ENCODE results near the gene CD151.

CD151 gene

GRCh38 chr11:791658-792534 lies 40.9 kb upstream of the CD151 start:
- Histone ChIP-seq H3K9ac (ENCODE audit: low read depth in 1 of 2, low read length in 2 of 2) (no peak overlapping the region), H3K36me3 (ENCODE audit: control insufficient read depth in 1 of 2, insufficient read depth in 2 of 2, low read length in 2 of 2) (peaks cover 0 to 4% of the 10 kb centered on the region in 2 donors), H3K9me3 (ENCODE audit: control insufficient read depth in 1 of 2, low read length in 2 of 2) (no peaks in the 10 kb centered on the region), H3K4me1 (ENCODE audit: control insufficient read depth in 1 of 2, insufficient read depth in 2 of 2, low read length in 2 of 2) (peaks cover 16 to 28% of the 10 kb centered on the region in 2 donors), H3K4me3 (ENCODE audit: low read depth in 1 of 2, low read length in 2 of 2) (no peak overlapping the region), H3K27ac (ENCODE audit: low read depth, low read length) (no peak overlapping the region), H3K27me3 (ENCODE audit: control insufficient read depth in 1 of 2, insufficient read depth in 2 of 2, low read length in 2 of 2) (peaks cover 9 to 11% of the 10 kb centered on the region in 2 donors)

- Histone ChIP-seq H3K9me3 (ENCODE audit: control insufficient read depth in 1 of 2, low read length in 2 of 2) (no peaks in the 10 kb centered on the region), H3K36me3 (ENCODE audit: control insufficient read depth in 1 of 2, insufficient read depth in 2 of 2, low read length in 2 of 2) (peaks cover 0 to 4% of the 10 kb centered on the region in 2 donors), H3K9ac (ENCODE audit: low read depth in 1 of 2, low read length in 2 of 2) (no peak overlapping the region), H3K27me3 (ENCODE audit: control insufficient read depth in 1 of 2, insufficient read depth in 2 of 2, low read length in 2 of 2) (peaks cover 9 to 11% of the 10 kb centered on the region in 2 donors), H3K4me1 (ENCODE audit: control insufficient read depth in 1 of 2, insufficient read depth in 2 of 2, low read length in 2 of 2) (peaks cover 19 to 34% of the 10 kb centered on the region in 2 donors), H3K27ac (ENCODE audit: low read depth, low read length) (no peak overlapping the region), H3K4me3 (ENCODE audit: low read depth in 1 of 2, low read length in 2 of 2) (no peak overlapping the region)
Observed at GRCh38 chr11:792535-792821, 40.3 kb upstream of the CD151 start.

GRCh38 chr11:792873-793272 lies 39.9 kb upstream of the CD151 start:
- Histone ChIP-seq H3K27ac (ENCODE audit: low read depth, low read length) (no peak overlapping the region), H3K4me1 (ENCODE audit: control insufficient read depth in 1 of 2, insufficient read depth in 2 of 2, low read length in 2 of 2) (peaks cover 19 to 34% of the 10 kb centered on the region in 2 donors), H3K4me3 (ENCODE audit: low read depth in 1 of 2, low read length in 2 of 2) (no peak overlapping the region), H3K27me3 (ENCODE audit: control insufficient read depth in 1 of 2, insufficient read depth in 2 of 2, low read length in 2 of 2) (peaks cover 9 to 11% of the 10 kb centered on the region in 2 donors), H3K9ac (ENCODE audit: low read depth in 1 of 2, low read length in 2 of 2) (no peak overlapping the region), H3K9me3 (ENCODE audit: control insufficient read depth in 1 of 2, low read length in 2 of 2) (no peaks in the 10 kb centered on the region), H3K36me3 (ENCODE audit: control insufficient read depth in 1 of 2, insufficient read depth in 2 of 2, low read length in 2 of 2) (peaks cover 0 to 4% of the 10 kb centered on the region in 2 donors)

GRCh38 chr11:793556-793955 lies 39.2 kb upstream of the CD151 start:
- peaks cover 19 to 37% of the 10 kb centered on the region in 2 donors for H3K4me1 ChIP-seq (ENCODE audit: control insufficient read depth in 1 of 2, insufficient read depth in 2 of 2, low read length in 2 of 2)
- peaks cover 0 to 4% of the 10 kb centered on the region in 2 donors for H3K36me3 ChIP-seq (ENCODE audit: control insufficient read depth in 1 of 2, insufficient read depth in 2 of 2, low read length in 2 of 2)
- no peak overlapping the region for H3K9ac ChIP-seq (ENCODE audit: low read depth in 1 of 2, low read length in 2 of 2)
- no peak overlapping the region for H3K27ac ChIP-seq (ENCODE audit: low read depth, low read length)
- H3K9me3 ChIP-seq (ENCODE audit: control insufficient read depth in 1 of 2, low read length in 2 of 2) = no peaks in the 10 kb centered on the region
- peaks cover 9 to 11% of the 10 kb centered on the region in 2 donors for H3K27me3 ChIP-seq (ENCODE audit: control insufficient read depth in 1 of 2, insufficient read depth in 2 of 2, low read length in 2 of 2)
- H3K4me3 ChIP-seq (ENCODE audit: low read depth in 1 of 2, low read length in 2 of 2) = no peak overlapping the region

GRCh38 chr11:794013-794765 lies 38.6 kb upstream of the CD151 start:
- H3K4me1 ChIP-seq (ENCODE audit: control insufficient read depth in 1 of 2, insufficient read depth in 2 of 2, low read length in 2 of 2) = peaks cover 19 to 37% of the 10 kb centered on the region in 2 donors
- H3K27ac ChIP-seq (ENCODE audit: low read depth, low read length) = no peak overlapping the region
- peak overlapping the region in 1 of 2 donors; percentile 84 for H3K4me3 ChIP-seq (ENCODE audit: low read depth in 1 of 2, low read length in 2 of 2)
- no peaks in the 10 kb centered on the region for H3K9me3 ChIP-seq (ENCODE audit: control insufficient read depth in 1 of 2, low read length in 2 of 2)
- no peak overlapping the region for H3K9ac ChIP-seq (ENCODE audit: low read depth in 1 of 2, low read length in 2 of 2)
- peaks cover 5% of the 10 kb centered on the region in 2 donors for H3K27me3 ChIP-seq (ENCODE audit: control insufficient read depth in 1 of 2, insufficient read depth in 2 of 2, low read length in 2 of 2)
- peaks cover 0 to 8% of the 10 kb centered on the region in 2 donors for H3K36me3 ChIP-seq (ENCODE audit: control insufficient read depth in 1 of 2, insufficient read depth in 2 of 2, low read length in 2 of 2)

GRCh38 chr11:794766-795633 lies 37.8 kb upstream of the CD151 start:
- H3K36me3 ChIP-seq (ENCODE audit: control insufficient read depth in 1 of 2, insufficient read depth in 2 of 2, low read length in 2 of 2) = peaks cover 0 to 14% of the 10 kb centered on the region in 2 donors
- no peak overlapping the region for H3K27ac ChIP-seq (ENCODE audit: low read depth, low read length)
- peak overlapping the region; percentile 64 to 72 for H3K9ac ChIP-seq (ENCODE audit: low read depth in 1 of 2, low read length in 2 of 2)
- H3K4me3 ChIP-seq (ENCODE audit: low read depth in 1 of 2, low read length in 2 of 2) = peak overlapping the region; percentile 77 to 84
- H3K4me1 ChIP-seq (ENCODE audit: control insufficient read depth in 1 of 2, insufficient read depth in 2 of 2, low read length in 2 of 2) = peaks cover 19 to 32% of the 10 kb centered on the region in 2 donors
- H3K27me3 ChIP-seq (ENCODE audit: control insufficient read depth in 1 of 2, insufficient read depth in 2 of 2, low read length in 2 of 2) = no peaks in the 10 kb centered on the region
- H3K9me3 ChIP-seq (ENCODE audit: control insufficient read depth in 1 of 2, low read length in 2 of 2) = no peaks in the 10 kb centered on the region

- Histone ChIP-seq H3K36me3 (ENCODE audit: control insufficient read depth in 1 of 2, insufficient read depth in 2 of 2, low read length in 2 of 2) (peaks cover 3 to 18% of the 10 kb centered on the region in 2 donors), H3K27ac (ENCODE audit: low read depth, low read length) (peak overlapping the region; percentile 79), H3K4me1 (ENCODE audit: control insufficient read depth in 1 of 2, insufficient read depth in 2 of 2, low read length in 2 of 2) (peaks cover 19 to 32% of the 10 kb centered on the region in 2 donors), H3K4me3 (ENCODE audit: low read depth in 1 of 2, low read length in 2 of 2) (peak overlapping the region; percentile 77 to 84), H3K9ac (ENCODE audit: low read depth in 1 of 2, low read length in 2 of 2) (peak overlapping the region; percentile 64 to 93), H3K9me3 (ENCODE audit: control insufficient read depth in 1 of 2, low read length in 2 of 2) (no peaks in the 10 kb centered on the region), H3K27me3 (ENCODE audit: control insufficient read depth in 1 of 2, insufficient read depth in 2 of 2, low read length in 2 of 2) (no peaks in the 10 kb centered on the region)
Observed at GRCh38 chr11:795634-796564, 36.9 kb upstream of the CD151 start.

GRCh38 chr11:796565-797295 lies 36.0 kb upstream of the CD151 start:
- peak overlapping the region; percentile 77 to 84 for H3K4me3 ChIP-seq (ENCODE audit: low read depth in 1 of 2, low read length in 2 of 2)
- H3K27ac ChIP-seq (ENCODE audit: low read depth, low read length) = peak overlapping the region; percentile 79
- peaks cover 8 to 18% of the 10 kb centered on the region in 2 donors for H3K36me3 ChIP-seq (ENCODE audit: control insufficient read depth in 1 of 2, insufficient read depth in 2 of 2, low read length in 2 of 2)
- no peaks in the 10 kb centered on the region for H3K27me3 ChIP-seq (ENCODE audit: control insufficient read depth in 1 of 2, insufficient read depth in 2 of 2, low read length in 2 of 2)
- H3K4me1 ChIP-seq (ENCODE audit: control insufficient read depth in 1 of 2, insufficient read depth in 2 of 2, low read length in 2 of 2) = peaks cover 19 to 32% of the 10 kb centered on the region in 2 donors
- peak overlapping the region; percentile 63 to 93 for H3K9ac ChIP-seq (ENCODE audit: low read depth in 1 of 2, low read length in 2 of 2)
- no peaks in the 10 kb centered on the region for H3K9me3 ChIP-seq (ENCODE audit: control insufficient read depth in 1 of 2, low read length in 2 of 2)
